CD4-positive, alpha-beta T cell treated with Interleukin-15 for 1 hour (primary cell): ENCODE results near the gene CLIP2.
A peak's percentile ranks its signal among the peaks of the same experiment; 100 is the strongest.
"Not testable (repeated sequence)": the region's sequence is repeated elsewhere in the genome, so short reads cannot be mapped to it uniquely, and the experiment has no call there.

Experiments used
- DNase-seq: peaks from one replicate; pipeline ENCODE4 v3.0.0-alpha.2; 2020

CLIP2 gene

DNA sequence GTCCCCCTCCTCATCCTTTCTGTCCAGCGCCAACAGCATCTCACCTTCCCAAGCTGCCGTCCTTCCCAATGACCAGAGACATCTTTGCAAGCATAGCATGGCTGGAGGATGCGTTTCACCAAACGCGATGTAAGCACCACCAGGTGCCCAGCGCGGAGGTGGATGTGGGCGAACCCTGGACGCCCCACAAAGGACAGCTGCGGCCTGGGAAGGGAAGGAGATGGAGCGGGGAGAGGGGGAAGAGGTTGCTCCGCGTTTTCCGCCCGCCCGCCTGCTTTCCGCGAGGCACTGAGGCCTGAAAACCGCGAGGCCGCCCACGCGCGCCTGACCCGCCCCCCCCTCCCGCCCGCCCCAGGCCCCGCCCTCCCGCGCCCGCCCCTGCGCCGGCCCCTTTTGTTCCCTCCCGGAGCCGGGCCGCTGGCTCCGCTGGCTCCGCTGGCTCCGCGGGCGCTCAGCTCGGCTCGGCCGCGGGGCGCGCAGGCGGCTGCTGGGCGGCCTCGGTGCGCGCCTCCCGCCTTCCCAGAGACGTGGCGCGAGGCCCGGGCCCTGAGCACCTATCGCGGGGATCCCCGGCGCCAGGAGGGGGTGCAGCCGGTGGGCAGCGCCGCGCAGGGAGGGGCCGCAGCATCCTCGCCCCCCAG lies at the start of gene CLIP2:
Gene CLIP2 (plus strand): TSS at position 390 of the 641 bp plus-strand sequence. CDS start 28,140 bp downstream, outside the sequence.
- DNase-seq = peak; percentile 83

DNA sequence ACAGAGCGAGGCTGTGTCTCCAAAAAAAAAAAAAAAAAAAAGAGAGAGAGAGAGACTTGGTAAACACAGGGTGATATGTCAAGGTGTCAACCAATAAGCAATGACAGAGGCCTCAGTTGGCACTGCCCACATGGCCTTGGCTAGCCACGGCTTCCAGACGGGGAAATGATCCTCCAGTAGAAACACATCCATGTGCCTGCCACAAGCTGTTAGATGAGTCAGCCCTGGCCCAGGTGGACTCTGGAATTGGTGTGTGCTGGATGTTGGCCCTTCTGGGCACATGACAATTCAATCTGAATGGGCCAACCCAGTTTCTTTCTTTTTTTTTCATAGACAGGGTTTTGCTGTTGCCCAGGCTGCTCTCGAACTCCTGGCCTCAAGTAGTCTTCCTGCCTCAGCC lies 48.7 kb upstream of the CLIP2 start:
- no peak for DNase-seq

DNA sequence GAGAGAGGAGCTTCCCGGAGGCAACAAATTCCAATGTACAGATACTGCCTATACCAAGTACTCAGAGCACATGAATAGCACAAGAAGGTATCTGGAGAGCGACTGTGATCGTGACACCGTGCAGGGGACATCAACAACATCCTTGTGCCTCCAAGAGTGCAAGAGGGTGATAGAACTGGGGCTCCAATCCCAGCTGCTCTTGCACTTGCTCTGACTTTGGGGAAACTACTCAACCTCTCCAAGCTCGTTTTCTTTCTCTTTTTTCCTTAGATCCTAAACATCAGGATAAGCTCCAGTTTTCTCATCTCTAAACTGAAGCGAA lies 47.1 kb upstream of the CLIP2 start:
- DNase-seq = no peak

DNA sequence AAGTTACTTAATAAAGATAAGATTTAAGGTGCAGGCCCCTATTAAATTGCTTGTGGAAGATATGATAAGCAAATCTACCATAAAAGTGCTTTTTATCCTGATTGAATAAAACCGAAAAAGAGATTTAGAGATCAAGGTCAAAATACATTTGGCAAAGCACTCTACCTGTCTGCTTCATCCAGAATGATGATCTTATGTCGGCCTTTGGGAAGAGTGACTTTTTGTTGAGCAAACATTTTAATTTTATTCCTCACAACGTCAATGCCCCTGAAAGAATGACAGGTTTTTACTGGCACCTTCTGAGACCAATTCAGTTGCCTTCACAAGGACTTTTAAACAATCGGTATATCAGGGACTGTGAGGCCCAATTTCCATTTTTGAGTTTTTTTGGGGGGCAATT lies 42.7 kb upstream of the CLIP2 start:
- DNase-seq = no peak

DNA sequence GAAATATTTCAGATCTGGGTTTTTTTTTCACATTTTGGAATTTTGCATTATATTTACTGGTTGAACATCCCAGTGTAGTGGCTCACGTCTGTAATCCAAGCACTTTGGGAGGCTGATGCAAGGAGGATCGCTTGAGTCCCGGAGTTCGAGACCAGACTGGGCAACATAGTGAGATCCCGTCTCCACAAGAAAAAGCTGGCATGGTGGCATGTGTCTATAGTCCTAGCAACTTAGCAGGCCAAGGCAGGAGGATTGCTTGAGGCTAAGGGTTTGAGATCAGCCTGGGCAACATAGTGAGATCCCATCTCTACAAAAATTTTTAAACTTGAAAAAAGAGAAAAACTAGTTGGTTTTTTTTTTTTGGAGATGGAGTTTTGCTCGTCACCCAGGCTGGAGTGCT lies 41.1 kb upstream of the CLIP2 start:
- no peak for DNase-seq

DNA sequence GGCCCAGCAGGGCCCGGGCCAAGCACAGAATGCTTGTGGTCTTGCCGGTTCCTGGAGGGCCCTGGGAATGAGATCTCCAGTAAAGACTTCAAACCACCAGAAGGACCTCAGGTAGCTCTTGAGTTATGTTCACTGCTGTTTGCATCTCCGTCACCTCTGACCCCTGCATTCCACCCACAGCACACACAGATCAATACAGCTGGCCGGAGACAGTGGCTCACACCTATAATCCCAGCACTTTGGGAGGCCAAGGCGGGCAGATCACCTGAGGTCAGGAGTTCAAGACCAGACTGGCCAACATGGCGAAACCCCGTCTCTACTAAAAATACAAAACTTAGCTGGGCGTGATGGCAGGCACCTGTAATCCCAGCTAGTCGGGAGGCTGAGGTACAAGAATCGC lies 40.1 kb upstream of the CLIP2 start:
- not testable (repeated sequence) for DNase-seq

DNA sequence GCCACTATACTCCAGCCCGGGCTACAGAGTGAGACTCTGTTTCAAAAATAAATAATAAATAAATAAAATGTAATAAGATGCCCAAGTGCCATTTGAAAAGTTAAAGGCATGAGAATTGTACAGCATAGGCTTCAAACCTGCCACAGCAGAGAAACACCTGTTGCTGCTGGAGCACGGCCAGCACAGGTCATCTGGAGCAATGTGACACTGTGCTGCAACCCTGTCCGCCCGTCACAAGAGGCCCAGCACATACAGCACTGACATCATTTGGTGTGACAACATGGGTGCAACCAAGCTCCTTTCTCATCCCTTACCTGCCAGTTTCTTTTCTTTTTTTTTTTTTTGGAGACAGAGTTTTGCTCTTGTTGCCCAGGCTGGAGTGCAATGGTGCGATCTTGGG lies 36.3 kb upstream of the CLIP2 start:
- no peak for DNase-seq

DNA sequence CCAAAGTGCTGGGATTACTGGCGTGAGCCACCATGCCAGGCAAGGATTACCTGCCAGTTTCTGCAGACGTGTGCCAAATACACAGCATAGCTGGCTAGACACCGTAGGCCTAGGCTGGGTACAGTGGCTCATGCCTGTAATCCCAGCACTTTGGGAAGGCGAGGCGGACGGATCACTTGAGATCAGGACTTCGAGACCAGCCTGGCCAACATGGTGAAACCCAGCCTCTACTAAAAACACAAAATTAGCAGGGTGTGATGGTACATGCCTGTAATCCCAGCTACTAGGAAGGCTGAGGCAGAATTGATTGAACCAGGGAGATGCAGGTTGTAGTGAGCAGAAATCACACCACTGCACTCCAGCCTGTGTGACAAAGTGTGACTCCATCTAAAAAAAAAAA lies 35.9 kb upstream of the CLIP2 start:
- DNase-seq = no peak

DNA sequence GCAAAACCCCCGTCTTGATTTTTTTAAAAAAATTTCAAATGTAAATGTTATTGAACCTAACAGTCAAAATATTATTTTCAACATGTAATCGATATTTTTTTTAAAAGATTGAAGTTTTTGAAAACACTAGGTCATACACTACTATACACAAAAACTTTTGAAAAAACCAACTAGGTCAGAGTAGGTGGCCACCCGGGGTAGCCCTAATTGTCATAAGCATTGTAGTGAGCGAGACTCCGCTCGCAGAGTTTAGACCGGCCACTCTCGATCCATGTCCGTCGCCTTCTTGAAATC lies 35.4 kb upstream of the CLIP2 start:
- DNase-seq = no peak

DNA sequence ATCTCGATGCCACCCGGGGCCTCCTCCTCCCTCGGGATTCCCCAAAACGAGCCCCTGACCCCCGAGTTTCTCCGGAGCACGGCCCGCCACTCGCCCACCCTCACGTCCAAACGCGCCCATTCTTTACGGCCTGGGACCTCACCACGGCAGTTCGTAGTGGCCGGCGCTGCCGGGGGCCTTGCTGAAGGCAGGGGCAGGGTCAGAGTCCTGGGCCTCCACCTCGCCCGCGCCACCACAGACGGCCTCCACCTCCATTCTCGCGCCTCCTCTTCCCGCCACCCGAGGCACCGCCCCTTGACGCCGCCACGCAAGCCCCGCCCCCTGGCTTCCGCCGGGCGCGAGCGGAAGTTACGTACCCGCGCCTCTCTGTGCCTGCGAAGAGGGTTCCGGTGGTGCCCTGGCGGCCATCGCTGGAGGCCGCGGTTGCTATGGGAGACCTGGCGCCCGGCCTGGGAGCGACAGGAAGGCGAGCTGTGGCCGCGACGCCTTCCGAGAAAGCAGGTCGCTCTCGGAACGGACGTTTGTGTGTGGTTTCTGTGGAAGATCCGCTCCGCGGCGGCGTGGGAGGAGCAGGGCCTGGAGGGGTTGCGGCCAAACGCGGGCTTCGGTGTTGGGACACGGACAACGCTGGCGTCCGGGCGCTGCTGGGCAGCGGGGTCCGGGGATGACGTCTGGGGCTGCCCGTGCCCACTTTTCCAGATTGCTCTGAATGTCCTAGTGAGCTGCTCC lies 34.9 kb upstream of the CLIP2 start, which contains the start of gene RFC2:
Gene RFC2 (minus strand): TSS at position 271 of the 729 bp plus-strand sequence. CDS start 16 bp downstream, at position 255.
- peak; percentile 96 for DNase-seq

DNA sequence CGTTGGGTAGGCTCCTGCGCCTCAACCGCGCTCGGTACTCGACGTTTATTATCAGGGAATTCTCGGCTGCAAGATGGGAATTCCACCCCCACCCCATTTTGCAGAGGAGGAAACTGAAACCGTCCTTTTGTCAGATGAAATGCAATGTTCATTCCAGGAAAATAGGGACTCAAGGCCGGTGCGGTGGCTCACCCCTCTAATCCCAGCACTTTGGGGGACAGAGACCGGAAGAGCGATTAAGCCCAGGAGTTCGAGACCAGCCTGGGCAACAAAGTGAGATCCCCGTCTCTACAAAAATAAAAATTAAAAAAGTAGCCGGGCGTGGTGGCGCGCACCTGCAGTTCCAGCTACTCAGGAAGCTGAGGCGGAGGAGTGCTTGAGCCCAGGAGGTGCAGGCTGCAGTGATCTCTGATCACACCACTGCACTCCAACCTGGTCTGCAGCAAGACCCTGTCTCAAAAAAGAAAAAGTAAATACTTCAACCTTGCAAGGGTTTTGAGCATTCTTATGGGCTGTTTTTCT lies 34.3 kb upstream of the CLIP2 start:
- no peak for DNase-seq

DNA sequence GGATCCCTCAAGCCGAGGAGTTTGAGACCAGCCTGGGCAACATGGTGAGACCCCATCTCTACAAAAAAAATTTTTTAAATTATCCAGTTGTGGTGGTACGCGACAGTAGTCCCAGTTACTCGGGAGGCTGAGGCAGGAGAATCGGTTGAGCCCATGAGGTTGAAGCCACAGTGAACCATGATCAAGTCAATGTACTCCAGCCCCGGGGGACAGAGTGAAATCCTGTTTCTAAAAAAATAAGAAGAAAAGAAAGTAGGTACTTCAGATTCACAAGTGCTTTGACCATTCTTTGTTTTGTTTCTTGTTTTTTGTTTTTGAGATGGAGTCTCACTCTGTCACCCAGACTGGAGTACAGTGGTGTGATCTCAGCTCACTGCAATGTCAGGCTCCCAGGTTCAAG lies 33.7 kb upstream of the CLIP2 start:
- DNase-seq = not testable (repeated sequence)

DNA sequence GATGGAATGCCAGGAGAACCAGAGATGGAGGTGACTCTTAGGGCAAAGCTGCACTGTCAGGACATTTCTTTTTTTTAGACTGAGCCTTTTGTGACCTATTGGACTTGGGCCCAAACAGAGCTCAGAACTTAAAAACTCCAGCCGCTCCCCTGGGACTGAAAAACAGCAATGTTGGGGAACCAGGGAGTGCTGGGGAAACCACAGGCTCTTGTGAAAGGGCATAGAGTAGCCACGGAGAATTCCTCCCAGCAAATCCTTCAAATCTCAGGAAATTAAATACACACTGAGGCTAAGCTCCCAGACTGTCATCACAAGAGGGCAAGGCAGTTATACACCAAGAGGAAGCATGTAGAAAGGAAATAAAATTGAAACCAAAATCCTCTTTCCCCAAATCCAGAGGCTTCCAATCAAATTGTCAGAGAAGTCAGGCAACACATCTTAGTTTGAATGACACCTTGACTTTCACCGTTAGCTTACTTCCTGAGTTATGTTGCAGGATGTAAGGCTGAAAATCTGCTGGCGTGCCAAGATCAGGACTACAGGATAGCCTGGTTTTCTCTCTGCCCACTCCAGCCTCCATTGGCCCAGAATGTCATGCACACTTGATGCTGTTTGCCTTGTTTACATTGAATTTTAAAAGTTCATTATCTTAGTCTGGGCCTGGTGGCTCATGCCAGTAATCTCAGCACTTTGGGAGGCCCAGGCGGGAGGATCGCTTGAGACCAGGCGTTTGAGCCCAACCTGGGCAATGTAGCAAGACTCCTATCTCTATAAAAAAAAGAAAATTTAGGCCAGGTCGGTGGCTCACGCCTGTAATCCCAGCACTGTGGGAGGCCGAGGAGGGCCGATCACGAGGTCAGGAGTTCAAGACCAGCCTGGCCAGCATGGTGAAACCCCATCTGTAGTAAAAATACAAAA lies 32.5 kb upstream of the CLIP2 start:
- no peak for DNase-seq

DNA sequence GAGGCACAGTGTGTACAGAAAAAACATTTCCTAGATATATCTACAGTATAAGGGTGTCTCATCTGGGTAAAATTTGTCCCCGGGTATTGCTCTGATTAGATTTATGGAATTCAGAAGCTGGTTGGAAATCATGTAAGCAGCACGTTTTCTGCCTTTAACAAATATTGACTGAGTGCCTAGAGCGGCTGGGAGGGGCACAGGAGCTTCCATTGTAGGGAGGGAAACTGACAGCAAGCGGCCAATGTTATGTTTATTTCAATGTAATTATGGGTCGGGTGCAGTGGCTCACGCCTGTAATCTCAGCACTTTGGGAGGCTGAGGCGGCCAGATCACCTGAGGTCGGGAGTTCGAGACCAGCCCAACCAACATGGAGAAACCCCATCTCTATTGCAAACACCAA lies 30.6 kb upstream of the CLIP2 start:
- no peak for DNase-seq

DNA sequence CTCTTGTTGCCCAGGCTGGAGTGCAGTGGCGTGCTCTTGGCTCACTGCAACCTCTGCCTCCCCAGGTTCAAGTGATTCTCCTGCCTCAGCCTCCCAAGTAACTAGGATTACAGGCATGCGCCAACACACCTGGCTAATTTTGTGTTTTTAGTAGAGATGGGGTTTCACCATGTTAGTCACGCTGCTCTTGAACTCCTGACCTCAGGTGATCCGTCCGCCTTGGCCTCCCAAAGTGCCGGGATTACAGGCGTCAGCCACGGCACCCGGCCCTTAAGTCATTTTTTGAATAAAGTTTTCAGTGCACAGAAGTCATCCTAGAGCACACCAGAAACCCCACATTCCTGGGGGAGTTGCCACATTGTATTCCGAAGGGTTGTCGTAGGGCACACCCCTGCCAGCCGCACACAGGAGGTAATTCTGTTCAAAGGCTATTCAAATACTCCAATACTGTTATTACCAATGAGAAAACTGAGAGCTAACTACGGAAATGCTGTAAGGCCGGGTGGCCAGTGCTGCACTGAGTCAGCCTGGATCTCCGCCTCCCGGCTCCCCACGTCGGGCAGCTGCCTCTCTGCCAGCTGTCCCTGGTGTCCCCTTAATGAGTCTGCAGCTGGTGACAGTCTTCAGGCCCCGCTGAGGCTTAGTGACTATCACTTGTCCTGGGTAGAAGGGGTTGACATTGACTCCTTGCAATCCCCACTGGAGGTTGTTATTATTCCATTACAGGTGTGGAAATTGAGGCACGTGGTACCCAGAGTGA lies 26.4 kb upstream of the CLIP2 start:
- no peak for DNase-seq

DNA sequence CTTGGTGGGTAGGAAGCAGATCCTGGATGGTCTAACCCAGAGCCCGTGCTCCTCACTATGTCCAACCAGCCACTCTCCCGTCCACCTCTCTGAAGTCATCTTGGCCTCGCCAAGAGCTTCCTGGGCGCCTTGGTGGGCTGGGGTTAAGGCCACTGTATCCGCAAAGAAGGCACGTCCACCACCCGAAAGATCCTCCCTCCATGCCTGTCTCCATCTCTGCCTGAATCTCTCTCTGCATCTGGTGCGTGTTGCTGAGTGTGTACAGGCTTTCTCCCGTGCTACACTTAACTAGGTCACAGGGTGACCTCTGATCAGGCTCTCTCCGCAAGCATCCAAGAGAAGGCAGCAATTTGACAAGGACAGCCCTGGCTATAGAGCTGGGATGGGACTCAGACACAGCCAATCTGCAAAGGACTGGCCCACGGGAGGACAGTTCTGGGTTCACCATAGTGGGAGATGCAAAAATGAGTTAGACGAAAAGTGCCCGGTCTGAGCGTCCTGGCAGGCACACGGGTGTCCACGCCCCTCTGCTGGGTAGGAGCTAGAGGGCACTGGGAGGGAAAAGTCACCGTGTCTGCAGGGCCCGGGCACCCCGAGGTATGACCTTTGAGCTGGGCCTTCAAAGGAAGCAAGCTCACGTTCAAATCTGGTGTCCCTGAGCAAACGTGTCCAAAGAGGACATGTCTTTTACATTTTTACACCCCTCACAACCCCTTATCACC lies 25.6 kb upstream of the CLIP2 start:
- DNase-seq = no peak

DNA sequence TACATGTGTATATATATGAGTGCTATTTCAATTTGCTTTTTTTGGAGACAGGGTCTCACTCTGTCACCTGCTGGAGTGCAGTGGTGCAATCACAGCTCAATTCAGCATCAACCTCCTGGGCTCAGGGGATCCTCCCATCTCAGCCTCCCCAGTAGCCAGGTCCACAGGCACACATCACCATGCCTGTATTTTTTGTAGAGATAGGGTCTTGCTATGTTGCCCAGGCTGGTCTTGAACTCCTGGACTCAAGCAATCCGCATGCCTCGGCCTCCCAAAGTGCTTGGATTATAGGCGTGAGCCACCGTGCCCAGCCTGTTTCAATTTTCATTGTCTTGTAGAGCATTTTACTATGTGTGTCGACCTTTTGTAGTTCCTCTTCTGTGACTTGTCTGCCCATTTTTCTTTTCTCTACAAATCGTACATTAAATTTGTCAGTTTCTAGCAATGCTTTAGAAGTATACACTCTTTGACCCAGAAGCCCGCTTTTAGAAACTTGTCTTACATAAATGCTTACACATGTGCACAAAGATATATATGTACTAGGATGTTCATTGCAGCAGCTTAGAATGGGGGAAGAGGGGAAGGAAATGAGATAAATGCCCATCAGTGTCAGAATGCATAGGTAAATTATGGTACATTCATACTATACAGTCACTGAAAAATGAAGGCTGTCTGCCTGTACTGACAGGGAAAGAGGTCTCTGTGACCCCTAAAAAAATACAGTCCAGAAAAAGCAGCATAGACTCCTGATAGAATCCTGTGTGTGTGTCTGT lies 22.8 kb upstream of the CLIP2 start:
- DNase-seq = no peak

DNA sequence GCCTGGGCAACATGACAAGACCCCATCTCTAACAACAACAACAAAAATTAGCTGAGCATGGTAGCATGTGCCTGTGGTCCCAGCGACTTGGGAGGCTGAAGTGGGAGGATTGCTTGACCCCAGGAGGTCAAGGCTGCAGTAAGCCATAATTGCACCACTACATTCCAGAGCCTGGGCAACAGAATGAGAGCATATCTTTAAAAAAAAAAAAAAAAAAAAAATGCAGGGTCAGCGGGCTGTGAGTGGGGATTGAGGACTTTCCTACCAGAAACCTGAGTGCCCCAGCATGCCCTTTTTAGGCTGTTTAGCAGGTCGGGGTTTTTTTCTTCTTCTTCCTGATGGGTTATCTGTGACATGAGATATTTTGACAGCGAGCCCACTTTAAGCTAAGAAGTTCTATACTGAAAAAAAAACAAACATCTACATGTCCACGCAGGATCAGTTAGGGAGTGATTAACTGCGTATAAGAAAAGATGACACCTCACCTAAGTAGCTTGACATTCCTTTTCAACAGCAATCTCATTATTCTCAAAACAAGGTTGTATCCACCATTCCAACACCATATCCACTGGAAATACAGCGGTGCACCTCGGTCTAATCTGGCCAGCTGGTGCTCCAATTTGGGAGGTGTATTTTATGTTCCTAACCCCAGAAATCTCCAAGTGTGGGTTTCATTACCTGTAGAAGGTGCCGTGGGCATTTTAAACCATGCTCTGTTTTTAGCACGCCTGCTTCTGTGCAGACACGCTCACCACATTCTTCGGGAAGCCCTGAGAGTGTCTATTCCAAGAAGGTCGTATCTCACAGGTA lies 21.2 kb upstream of the CLIP2 start:
- no peak for DNase-seq

DNA sequence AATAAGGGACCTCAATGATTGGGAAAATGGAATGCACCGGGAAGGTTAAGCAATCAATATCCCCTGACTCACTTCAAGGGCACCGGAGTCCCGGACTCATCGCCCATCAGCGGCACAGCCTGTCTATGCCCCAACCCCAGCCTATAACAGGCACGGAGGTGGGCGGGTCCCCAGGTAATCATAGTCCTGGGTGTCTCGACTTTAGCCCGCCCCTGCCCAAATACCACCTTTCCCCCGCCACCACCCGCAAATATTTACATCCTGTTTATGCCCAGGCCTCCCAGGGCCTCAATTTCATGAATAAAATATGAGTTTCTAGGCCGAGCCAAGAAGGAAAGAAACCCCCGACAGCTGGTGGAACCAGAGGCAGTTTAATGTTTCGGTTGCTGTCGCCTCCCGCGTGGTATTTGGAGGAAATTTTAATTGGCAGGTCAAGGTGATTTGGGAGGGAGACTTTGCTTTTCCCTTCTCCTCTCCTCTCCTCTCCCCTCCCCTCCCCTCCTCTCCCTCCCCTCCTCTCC lies 19.4 kb upstream of the CLIP2 start:
- peak; percentile 64 for DNase-seq

DNA sequence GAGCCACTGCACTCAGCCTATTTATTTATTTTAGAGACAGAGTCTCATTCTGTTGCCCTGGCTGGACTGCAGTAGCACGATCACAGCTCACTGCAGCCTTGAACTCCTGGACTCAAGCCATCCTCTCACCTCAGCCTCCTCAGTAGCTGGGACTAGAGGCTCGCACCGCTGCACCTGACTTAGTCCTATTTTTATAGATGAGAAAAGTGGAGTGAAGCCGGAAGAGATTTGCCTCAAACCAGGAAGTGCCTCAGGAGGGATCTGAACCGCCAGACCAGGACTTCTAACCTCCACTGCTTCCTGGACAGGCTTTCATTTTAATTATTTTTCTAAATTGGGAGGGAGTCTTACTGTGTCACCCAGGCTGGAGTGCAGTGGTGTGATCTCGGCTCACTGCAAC lies 17.5 kb upstream of the CLIP2 start:
- no peak for DNase-seq
